WI38 (cell line): Measurements from ENCODE around the gene AGPAT4.

Experiments used
- H3K4me3 ChIP-seq: 2 replicates; pipeline ENCODE4 v1.5.1; 2011; ENCODE audit warnings: low read depth, mild to moderate bottlenecking, control low read depth, low read length
- CTCF ChIP-seq: IDR thresholded peaks from 2 replicates; pipeline ENCODE4 v1.5.1; 2012; ENCODE audit warnings: low read depth, mild to moderate bottlenecking, control low read depth, low read length

The AGPAT4 gene

GRCh38 chr6:161115468-161115867 lies 158.4 kb downstream of the AGPAT4 start:
- TF ChIP-seq CTCF = no peak
- H3K4me3 ChIP-seq = no peak overlapping the region

- no peak overlapping the region for H3K4me3 ChIP-seq
- no peak for TF ChIP-seq CTCF
Observed at GRCh38 chr6:161111261-161111660, 162.6 kb downstream of the AGPAT4 start.

GRCh38 chr6:161110028-161110779 lies 163.7 kb downstream of the AGPAT4 start:
- H3K4me3 ChIP-seq = no peak overlapping the region
- no peak for TF ChIP-seq CTCF

GRCh38 chr6:161109366-161109765 lies 164.5 kb downstream of the AGPAT4 start:
- TF ChIP-seq CTCF = no peak
- H3K4me3 ChIP-seq = no peak overlapping the region

- no peak overlapping the region for H3K4me3 ChIP-seq
- no peak for TF ChIP-seq CTCF
Observed at GRCh38 chr6:161108916-161109315, 164.9 kb downstream of the AGPAT4 start.

- no peak overlapping the region for H3K4me3 ChIP-seq
- TF ChIP-seq CTCF = no peak
Observed at GRCh38 chr6:161107779-161108730, 165.8 kb downstream of the AGPAT4 start.

GRCh38 chr6:161105408-161105807 lies 168.5 kb downstream of the AGPAT4 start:
- TF ChIP-seq CTCF = no peak
- no peak overlapping the region for H3K4me3 ChIP-seq
